Ectodermal cell (in vitro differentiated cells): ENCODE measurements around the gene EEF1AKMT3.

ENCODE experiments used
- H3K27ac ChIP-seq: 2 replicates; pipeline ENCODE4 v1.7.0; 2013; ENCODE audit warnings: mild to moderate bottlenecking, low read depth, low read length; ENCODE audit not compliant: insufficient read depth, poor library complexity, severe bottlenecking
- H3K27me3 ChIP-seq: 2 replicates; pipeline ENCODE4 v1.7.0; 2013; ENCODE audit warnings: mild to moderate bottlenecking, low read length; ENCODE audit not compliant: insufficient read depth, control insufficient read depth, poor library complexity, severe bottlenecking
- H3K36me3 ChIP-seq: one replicate; pipeline ENCODE4 v1.7.0; 2013; ENCODE audit warnings: low read length; ENCODE audit not compliant: control insufficient read depth, insufficient read depth
- H3K4me1 ChIP-seq: one replicate; pipeline ENCODE4 v1.7.0; 2013; ENCODE audit warnings: low read length; ENCODE audit not compliant: control insufficient read depth, insufficient read depth
- H3K4me3 ChIP-seq: 2 replicates; pipeline ENCODE4 v1.7.0; 2013; ENCODE audit warnings: low read depth, low read length, control low read depth; ENCODE audit not compliant: insufficient read depth
- H3K9me3 ChIP-seq: 2 replicates; pipeline ENCODE4 v1.7.0; 2013; ENCODE audit warnings: mild to moderate bottlenecking, low read length, moderate library complexity; ENCODE audit not compliant: control insufficient read depth
- WGBS, 2 experiments: methylation state at CpG; one replicate each; pipeline ENCODE4 v1.1.7; 2013; ENCODE audit warnings: missing lambda C conversion rate in 2 of 2; 5-methylcytosine and 5-hydroxymethylcytosine counted together

The EEF1AKMT3 gene

DNA sequence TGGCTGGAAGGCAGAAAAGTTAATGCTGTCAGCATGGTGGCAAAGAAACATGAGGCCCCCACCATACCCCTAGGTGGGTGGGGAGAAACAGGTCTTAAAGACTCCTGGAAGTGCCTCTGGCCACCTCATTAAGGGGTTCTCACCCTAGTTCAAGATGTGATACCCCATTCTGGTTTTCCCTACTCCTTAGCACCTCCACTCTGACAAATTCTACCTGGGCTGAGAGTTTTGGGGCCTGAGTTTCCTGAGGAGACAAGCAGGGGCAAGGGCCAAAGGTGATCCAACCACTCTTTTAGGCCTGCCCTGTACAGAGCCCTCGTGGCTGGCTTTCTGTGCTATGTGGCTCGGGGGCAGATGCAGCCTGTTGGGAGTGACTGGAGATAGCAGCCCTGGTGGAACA, 54.0 kb downstream of the EEF1AKMT3 start:
- no peaks in the 10 kb centered on the region for H3K27me3 ChIP-seq
- H3K27ac ChIP-seq, result no peak overlapping the region
- H3K9me3 ChIP-seq, result no peaks in the 10 kb centered on the region
- no peaks in the 10 kb centered on the region for H3K4me1 ChIP-seq
- H3K4me3 ChIP-seq, result no peak overlapping the region
- H3K36me3 ChIP-seq, result peaks cover 64% of the 10 kb centered on the region
- 85 to 91% methylated on average over 2 of the region's 2 CpGs for WGBS, 2 experiments

DNA sequence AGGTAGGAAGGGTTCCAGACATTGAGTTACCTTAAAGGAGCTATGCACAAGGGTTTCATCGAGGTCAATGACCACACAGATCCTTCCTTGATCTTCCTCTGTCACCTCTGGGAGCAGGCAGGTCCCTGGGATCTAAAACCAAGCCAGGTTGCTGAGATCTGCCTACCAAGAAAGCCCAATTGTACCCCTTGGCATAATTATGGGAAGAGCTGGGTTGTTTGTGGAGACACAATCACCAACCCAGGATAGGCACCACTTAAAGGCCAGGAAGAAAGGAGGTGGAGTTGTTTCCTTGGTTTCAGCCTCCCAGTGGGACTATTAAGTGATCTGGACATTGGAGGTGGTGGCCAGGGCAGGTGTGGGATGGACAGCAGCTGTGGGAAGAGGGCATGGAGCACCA, 54.6 kb downstream of the EEF1AKMT3 start:
- WGBS, 2 experiments, result 90 to 94% methylated on average over 1 of the region's 1 CpG
- Histone ChIP-seq H3K36me3 (peaks cover 60% of the 10 kb centered on the region), H3K4me3 (no peak overlapping the region)

DNA sequence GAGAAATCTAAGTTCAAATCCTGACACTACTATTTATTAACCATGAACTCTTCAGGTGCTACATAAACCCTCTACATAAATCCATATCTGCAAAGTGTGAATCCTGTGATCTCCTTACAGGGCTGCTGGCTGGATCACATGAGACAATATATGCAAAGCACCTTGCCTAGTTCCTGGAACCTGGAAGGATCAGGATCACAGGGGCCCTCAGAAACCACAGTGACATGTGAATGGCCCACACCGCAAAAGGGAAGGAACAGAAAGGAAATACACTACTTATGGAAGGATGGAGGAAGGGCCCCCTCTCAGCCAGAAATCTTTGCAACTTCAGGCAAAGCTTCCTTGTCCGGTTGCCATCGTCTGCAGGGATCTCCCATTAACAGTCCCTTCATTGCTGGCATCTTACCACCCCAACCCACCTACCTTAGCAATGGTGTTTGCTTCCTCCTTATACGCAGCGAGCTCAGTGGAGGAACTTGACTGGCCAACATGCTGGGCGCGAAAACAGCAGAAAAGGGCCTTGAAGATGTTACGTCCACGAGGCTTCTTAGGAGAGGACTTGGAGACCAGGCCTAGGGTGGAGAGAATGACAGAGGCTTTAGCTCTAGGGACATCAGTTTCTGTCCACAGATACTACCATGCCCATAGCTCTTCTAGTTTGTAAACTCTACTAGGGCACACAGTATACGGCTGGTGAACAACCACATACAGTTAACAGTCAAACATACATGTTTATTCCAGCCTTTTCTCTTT, 56.8 kb downstream of the EEF1AKMT3 start:
- Histone ChIP-seq H3K27ac (no peak overlapping the region), H3K27me3 (no peaks in the 10 kb centered on the region), H3K36me3 (peaks cover 39% of the 10 kb centered on the region), H3K9me3 (no peaks in the 10 kb centered on the region), H3K4me1 (peaks cover 26% of the 10 kb centered on the region), H3K4me3 (no peak overlapping the region)
- 93 to 95% methylated on average over 10 of the region's 10 CpGs for WGBS, 2 experiments

More for the DNA sequence above, 54.6 kb downstream of the EEF1AKMT3 start:
- Histone ChIP-seq H3K9me3 (no peaks in the 10 kb centered on the region), H3K27me3 (no peaks in the 10 kb centered on the region), H3K27ac (no peak overlapping the region), H3K4me1 (peaks cover 4% of the 10 kb centered on the region)

DNA sequence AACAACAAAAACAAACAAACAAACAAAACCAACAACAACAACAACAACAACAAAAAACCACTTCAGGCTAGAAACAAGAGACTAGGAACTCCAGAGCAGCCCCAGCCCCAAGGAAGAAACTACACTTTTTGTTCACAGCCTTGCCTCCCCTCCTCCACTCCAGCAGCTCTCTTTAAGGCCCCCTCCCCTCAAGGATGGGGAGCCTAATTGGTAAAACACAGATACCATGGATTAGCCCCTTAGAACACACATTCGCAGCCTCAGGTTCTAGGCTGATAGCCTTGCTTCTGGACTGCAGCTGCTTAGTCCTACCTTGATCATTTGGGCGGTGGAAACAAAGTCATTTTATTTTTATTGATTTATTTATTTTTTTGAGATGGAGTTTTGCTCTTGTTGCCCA, 58.0 kb downstream of the EEF1AKMT3 start:
- WGBS, 2 experiments, result 96 to 100% methylated on average over 2 of the region's 2 CpGs
- no peak overlapping the region for H3K4me3 ChIP-seq
- peaks cover 27% of the 10 kb centered on the region for H3K36me3 ChIP-seq
- H3K9me3 ChIP-seq, result no peaks in the 10 kb centered on the region
- no peaks in the 10 kb centered on the region for H3K27me3 ChIP-seq
- no peak overlapping the region for H3K27ac ChIP-seq
- peaks cover 36% of the 10 kb centered on the region for H3K4me1 ChIP-seq
